Measurements from ENCODE around the gene CRP. TPM values are rescaled to one million over a fixed set of nuclear protein-coding genes. Genes with fewer than 3 reads are reported as not detected.

Gene CRP, protein sequence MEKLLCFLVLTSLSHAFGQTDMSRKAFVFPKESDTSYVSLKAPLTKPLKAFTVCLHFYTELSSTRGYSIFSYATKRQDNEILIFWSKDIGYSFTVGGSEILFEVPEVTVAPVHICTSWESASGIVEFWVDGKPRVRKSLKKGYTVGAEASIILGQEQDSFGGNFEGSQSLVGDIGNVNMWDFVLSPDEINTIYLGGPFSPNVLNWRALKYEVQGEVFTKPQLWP
- total RNA-seq (not detected), polyA plus RNA-seq (under 1 TPM in 1 of 3 donors, not detected in 2; 0.20 TPM)

DNA sequence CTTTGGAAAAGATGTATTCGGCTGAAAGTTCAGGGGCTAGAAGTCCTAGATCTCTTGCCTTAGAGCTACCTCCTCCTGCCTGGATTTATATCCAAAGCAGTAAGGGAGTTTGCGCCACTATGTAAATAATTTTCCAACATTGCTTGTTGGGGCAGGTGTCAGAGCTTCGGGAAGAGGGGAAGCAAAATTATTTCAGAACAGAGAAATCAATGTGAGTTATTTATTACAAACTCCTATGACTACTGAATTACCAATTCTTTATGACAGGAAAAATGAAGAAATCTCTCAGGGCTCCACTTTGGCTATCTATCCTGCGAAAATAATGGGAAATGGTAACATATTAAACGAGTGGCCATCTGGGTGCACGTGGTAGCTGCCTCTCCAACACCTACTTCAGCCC is at the start of gene CRP:
TSS of gene CRP (minus strand) at position 61 of the 400 bp plus-strand sequence. CDS start 104 bp downstream, outside the sequence.
- no peak for DNase-seq
- H3K27ac ChIP-seq, result no peak within 1 kb of the TSS
- H3K27me3 ChIP-seq, result no peaks in the 10 kb centered on the region
- TF ChIP-seq POLR2A (IDR thresholded peaks at IDR 0.05) (no peak), EP300 (IDR thresholded peaks at IDR 0.05) (no peak), POLR2AphosphoS5 (IDR thresholded peaks at IDR 0.05) (no peak)
- TF ChIP-seq, protein P1, sequence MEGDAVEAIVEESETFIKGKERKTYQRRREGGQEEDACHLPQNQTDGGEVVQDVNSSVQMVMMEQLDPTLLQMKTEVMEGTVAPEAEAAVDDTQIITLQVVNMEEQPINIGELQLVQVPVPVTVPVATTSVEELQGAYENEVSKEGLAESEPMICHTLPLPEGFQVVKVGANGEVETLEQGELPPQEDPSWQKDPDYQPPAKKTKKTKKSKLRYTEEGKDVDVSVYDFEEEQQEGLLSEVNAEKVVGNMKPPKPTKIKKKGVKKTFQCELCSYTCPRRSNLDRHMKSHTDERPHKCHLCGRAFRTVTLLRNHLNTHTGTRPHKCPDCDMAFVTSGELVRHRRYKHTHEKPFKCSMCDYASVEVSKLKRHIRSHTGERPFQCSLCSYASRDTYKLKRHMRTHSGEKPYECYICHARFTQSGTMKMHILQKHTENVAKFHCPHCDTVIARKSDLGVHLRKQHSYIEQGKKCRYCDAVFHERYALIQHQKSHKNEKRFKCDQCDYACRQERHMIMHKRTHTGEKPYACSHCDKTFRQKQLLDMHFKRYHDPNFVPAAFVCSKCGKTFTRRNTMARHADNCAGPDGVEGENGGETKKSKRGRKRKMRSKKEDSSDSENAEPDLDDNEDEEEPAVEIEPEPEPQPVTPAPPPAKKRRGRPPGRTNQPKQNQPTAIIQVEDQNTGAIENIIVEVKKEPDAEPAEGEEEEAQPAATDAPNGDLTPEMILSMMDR (IDR thresholded peaks at IDR 0.05), result no peak
- peaks cover 0 to 11% (median 0%) of the 10 kb centered on the region in 4 donors for H3K4me1 ChIP-seq
- WGBS, 2 donors, result 73 to 81% methylated on average over 6 of the region's 6 CpGs
- intact Hi-C loops (cut with DNase I), result no loop called here
- no peaks in the 10 kb centered on the region for H3K36me3 ChIP-seq
- H3K4me3 ChIP-seq, result no peak within 1 kb of the TSS
- H3K9me3 ChIP-seq, result peaks cover 0 to 2% (median 0%) of the 10 kb centered on the region in 4 donors

DNA sequence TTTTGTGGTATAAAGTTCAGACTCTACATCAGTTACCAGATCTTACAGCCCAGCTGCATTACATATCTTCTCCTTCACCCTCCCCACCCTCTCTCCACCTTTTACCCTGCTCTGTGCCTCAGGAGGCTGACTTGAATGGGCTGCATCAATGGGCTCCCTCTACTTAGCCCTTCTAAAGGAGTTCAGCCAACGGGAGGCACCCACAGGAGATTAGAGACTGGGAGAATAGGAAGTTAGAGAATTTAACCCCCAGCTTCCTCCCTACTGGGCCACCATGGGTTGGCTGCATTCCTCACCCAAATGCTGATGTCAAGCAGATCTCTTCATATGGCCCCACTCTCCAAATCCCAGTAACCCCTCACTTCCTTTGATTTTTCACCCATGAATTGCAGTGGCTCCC is 49.3 kb upstream of the CRP start:
- H3K9me3 ChIP-seq, result no peaks in the 10 kb centered on the region
- no peaks in the 10 kb centered on the region for H3K36me3 ChIP-seq
- H3K4me3 ChIP-seq, result no peak overlapping the region
- no peak for TF ChIP-seq POLR2A (IDR thresholded peaks at IDR 0.05)
- TF ChIP-seq POLR2AphosphoS5 (IDR thresholded peaks at IDR 0.05), result no peak
- TF ChIP-seq, protein P1 (IDR thresholded peaks at IDR 0.05), result no peak
- no peak for TF ChIP-seq EP300 (IDR thresholded peaks at IDR 0.05)
- no peaks in the 10 kb centered on the region for H3K27me3 ChIP-seq
- intact Hi-C loops (cut with DNase I), result no loop called here
- DNase-seq, result no peak
- no peak overlapping the region for H3K27ac ChIP-seq
- WGBS, 2 donors, result 46 to 51% methylated on average over 1 of the region's 1 CpG
- no peaks in the 10 kb centered on the region for H3K4me1 ChIP-seq

DNA sequence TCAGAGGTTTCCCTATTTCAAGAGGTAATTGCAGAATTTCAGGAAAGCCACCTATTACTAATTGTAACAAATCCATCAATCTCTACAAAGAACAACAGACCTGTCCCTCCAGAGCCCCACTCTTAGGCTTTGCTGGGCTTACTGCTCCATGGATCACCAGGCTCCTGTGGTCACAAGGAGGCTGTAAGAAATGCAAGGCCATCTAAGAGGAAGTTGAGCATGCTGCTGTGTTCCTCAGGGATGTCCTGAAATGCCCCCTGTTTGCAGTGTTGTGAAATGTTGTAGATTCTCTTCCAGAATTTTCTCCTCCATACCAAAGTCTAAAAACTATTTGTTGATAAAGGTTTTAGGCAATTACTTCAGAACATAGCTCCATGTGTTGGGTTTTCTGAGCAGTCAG is 42.0 kb upstream of the CRP start:
- Histone ChIP-seq H3K27me3 (no peaks in the 10 kb centered on the region), H3K36me3 (no peaks in the 10 kb centered on the region), H3K4me1 (no peaks in the 10 kb centered on the region), H3K4me3 (no peak overlapping the region), H3K27ac (no peak overlapping the region), H3K9me3 (no peaks in the 10 kb centered on the region)
- intact Hi-C loops (cut with DNase I), result no loop called here
- DNase-seq, result no peak
- TF ChIP-seq POLR2A (IDR thresholded peaks at IDR 0.05) (no peak), POLR2AphosphoS5 (IDR thresholded peaks at IDR 0.05) (no peak), EP300 (IDR thresholded peaks at IDR 0.05) (no peak)
- TF ChIP-seq, protein P1 (IDR thresholded peaks at IDR 0.05), result no peak

DNA sequence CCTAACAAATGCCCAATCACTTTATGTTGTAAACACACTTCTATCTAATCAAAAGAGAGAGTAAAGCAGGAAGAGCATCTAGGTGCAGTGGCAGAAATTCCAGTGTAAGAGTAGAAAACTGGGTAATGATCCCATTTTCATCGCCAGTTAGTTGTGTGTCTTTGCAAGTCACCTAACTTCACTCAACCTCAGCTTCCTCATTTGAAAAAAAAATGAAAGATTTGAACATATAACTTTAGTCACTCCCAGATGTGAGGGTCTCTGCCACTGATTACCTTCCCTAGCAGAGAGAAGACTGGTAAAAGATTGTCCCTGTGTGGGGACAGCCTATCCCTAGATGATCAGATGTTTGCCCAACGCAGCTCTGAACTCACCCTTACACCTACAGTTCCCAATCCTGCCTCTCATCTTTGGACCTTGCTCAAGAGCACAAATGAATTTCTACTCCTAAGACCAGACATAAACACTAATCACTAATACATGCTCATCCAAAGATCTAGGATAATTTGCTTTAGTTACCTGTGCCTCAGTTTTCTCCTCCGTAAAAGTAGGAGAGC is 41.1 kb upstream of the CRP start:
- no peaks in the 10 kb centered on the region for H3K9me3 ChIP-seq
- no peaks in the 10 kb centered on the region for H3K36me3 ChIP-seq
- WGBS, 2 donors, result 63 to 76% methylated on average over 3 of the region's 3 CpGs
- no peak overlapping the region for H3K4me3 ChIP-seq
- intact Hi-C loops (cut with DNase I), result no loop called here
- H3K27me3 ChIP-seq, result no peaks in the 10 kb centered on the region
- no peaks in the 10 kb centered on the region for H3K4me1 ChIP-seq
- H3K27ac ChIP-seq, result no peak overlapping the region
- TF ChIP-seq POLR2A (IDR thresholded peaks at IDR 0.05), result no peak
- no peak for DNase-seq

DNA sequence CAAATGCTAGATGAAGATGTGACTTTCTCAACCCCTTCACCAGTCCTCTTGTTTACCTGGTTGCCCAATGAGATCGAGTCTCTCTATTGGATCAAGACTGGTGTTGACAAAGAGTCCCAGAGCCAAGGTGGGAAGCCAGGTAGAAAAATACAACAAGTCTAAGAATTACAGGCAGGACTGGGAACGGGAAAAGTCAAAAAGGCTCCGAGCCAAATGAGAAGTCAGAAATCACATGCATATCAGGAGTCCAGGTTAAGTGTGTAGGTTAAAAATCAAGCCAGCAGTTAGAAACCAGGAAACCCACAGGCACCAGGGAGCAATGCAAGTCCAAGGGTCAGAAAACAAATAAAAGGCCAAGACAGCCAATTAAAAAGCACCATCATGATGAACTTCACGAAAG is 39.0 kb upstream of the CRP start:
- 13 to 67% methylated on average over 4 of the region's 4 CpGs for WGBS, 2 donors
- H3K4me1 ChIP-seq, result no peaks in the 10 kb centered on the region
- intact Hi-C loops (cut with DNase I), result no loop called here
- H3K4me3 ChIP-seq, result no peak overlapping the region
- H3K27ac ChIP-seq, result peak overlapping the region in 1 of 4 donors; percentile 46
- H3K9me3 ChIP-seq, result no peaks in the 10 kb centered on the region
- TF ChIP-seq POLR2AphosphoS5 (IDR thresholded peaks at IDR 0.05) (no peak), POLR2A (IDR thresholded peaks at IDR 0.05) (no peak), EP300 (IDR thresholded peaks at IDR 0.05) (no peak)
- TF ChIP-seq, protein P1 (IDR thresholded peaks at IDR 0.05), result no peak
- no peaks in the 10 kb centered on the region for H3K36me3 ChIP-seq
- no peaks in the 10 kb centered on the region for H3K27me3 ChIP-seq
- DNase-seq, result no peak
